GM19099 (cell line): ENCODE measurements around the gene ZNF654.

Source experiments
- POLR2A ChIP-seq: IDR thresholded peaks from 3 replicates; pipeline ENCODE4 v1.6.1; 2011; ENCODE audit warnings: low read depth; ENCODE audit not compliant: insufficient read length; ENCODE audit errors: extremely low read depth

ZNF654 gene

GRCh38 chr3:88058581-88059379 lies at the start of gene ZNF654, which contains the start of gene CGGBP1:
Gene ZNF654, plus strand, starts transcription at chr3:88059255. Its CDS starts 65 bp downstream, at chr3:88059320.
Gene CGGBP1, minus strand, starts transcription at chr3:88059005. Its CDS starts 3,029 bp downstream, at chr3:88055976.
- TF ChIP-seq POLR2A: peak; percentile 83

- TF ChIP-seq POLR2A: no peak
These were observed 48.2 kb upstream of the ZNF654 start for GRCh38 chr3:88010810-88011209.

GRCh38 chr3:88013592-88013991 lies 45.5 kb upstream of the ZNF654 start:
- TF ChIP-seq POLR2A: no peak

DNA sequence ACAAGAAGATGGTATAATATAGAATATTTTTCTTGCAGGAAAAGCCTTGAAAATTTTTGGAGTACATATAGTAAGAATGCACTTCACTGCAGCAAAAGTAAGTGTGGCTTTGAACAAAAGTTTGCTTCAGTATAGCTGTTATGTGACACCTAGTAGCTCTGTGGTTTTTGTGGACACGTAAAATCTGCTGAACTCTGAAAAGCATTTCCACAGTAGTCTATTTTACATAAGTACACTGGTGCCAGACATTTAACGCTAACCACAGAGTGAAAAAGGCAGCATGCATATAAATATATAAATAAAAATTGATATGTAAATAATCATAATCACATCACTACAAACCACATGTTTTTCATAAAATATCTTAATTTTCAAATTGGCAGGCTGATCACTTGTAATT lies 40.0 kb upstream of the ZNF654 start:
- no peak for TF ChIP-seq POLR2A

- no peak for TF ChIP-seq POLR2A
These were observed 34.0 kb upstream of the ZNF654 start for GRCh38 chr3:88025001-88025552.

- no peak for TF ChIP-seq POLR2A
These were observed 30.2 kb upstream of the ZNF654 start for GRCh38 chr3:88028876-88029275.

DNA sequence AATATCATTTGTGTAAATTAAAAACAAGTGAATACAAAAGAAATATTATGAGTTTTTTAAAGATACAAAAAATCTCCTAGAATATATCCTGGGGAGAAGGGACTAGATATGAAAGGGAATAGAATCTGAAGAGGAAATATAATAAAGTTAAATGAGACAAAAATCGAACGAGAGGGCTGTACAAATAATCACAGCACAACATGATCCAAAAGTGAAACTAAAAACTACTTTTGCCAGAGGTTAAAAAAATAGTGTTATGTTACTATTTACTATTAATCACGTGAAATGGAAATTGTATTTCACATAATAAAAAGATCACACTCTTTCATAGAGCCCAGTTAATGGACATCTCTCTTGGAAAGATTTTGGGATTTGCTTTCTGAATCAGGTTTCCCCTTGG lies 28.8 kb upstream of the ZNF654 start:
- no peak for TF ChIP-seq POLR2A

DNA sequence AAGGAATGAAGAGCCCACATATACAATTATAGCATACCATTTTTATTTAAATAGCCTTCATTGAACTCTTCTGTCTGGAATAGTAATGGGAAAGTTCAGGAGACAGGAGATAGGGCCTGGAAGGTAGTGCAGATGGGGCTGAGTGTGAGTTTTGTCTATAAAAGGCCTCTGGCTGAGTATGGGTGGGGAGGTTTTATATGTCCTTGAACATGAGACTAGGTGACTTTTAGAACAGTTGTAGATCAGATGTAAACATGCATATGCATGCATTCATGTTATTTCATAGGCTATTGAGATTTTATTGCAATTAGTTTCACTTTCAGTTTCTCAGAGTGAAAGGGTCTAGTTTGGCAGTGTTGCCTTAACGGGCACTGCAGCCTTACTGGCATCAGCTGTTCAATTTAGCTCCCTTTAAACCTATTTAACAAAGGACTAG lies 27.4 kb upstream of the ZNF654 start:
- peak; percentile 26 for TF ChIP-seq POLR2A

GRCh38 chr3:88032245-88032644 lies 26.8 kb upstream of the ZNF654 start:
- no peak for TF ChIP-seq POLR2A

DNA sequence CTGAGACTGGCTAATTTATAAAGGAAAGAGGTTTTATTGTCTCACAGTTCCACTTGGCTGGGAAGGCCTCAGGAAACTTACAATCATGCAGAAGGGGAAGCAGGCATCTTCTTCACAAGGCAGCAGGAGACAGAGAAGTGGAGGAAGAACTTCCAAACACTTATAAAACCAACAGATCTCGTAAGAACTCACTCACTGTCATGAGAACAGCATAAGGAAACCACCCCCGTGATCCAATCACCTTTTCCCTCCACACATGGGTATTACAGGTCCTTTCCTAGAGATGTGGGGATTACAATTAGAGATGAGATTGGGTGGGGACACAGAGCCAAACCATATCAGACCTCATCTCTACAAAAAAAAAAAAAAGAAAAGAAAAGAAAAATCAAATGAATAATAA lies 26.0 kb upstream of the ZNF654 start:
- no peak for TF ChIP-seq POLR2A

DNA sequence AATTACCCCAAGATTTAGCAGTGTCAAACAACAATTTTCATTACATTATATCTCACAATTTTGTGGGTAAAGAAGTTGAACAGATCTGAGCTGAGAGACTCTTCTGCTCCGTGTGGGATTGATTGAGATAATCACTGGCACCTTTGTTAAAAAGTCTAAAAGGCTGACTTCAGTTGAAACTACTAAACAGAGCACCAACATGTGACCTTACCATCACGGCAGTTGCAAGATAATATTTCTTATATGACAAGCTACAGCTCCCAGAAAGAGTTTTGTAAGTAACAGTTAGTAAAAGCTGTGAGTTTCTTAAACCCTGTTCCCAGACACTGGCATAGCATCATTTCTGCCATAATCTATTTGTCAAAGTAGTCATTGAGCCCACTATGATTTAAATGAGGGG lies 25.2 kb upstream of the ZNF654 start:
- no peak for TF ChIP-seq POLR2A

- no peak for TF ChIP-seq POLR2A
These were observed 24.4 kb upstream of the ZNF654 start for GRCh38 chr3:88034491-88035275.

DNA sequence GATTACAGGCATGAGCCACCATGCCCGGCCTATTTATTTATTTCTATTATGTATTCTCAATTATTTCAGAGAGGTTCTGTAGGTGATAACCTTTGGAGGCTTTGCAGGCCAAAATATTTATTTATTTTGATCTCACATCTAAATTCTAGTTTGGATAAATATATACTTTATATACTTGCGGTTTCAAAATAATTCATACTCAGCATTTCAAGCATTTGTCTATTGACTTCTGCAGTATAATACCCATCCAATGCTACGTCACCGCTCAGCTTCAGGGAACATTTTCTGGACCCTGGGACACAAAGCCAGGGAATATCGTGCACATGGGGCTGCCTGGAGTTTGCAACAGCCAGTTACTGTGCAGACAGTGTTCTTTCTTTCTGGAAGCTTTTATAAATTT lies 22.8 kb upstream of the ZNF654 start:
- no peak for TF ChIP-seq POLR2A

GRCh38 chr3:88038566-88038965 lies 20.5 kb upstream of the ZNF654 start:
- no peak for TF ChIP-seq POLR2A

DNA sequence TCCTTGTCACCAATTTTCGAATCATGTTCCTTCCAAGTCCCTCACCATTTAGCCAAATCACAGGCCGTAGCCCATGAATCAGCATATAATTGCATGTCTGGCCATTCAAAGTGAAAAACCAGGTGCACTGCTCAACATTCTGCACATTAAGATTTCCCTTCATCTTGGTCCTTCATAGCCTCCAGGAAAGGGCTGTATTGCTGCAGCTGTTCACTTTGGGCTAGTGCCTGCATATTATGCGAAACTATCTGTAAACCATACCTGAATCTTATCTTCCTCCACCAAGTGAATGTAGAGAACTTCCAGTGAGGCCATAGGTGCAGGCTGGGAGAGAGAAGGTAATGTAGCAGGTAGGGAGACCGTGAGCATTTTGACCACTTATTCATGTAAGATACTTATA lies 18.5 kb upstream of the ZNF654 start:
- TF ChIP-seq POLR2A: no peak

- TF ChIP-seq POLR2A: no peak
These were observed 18.1 kb upstream of the ZNF654 start for GRCh38 chr3:88041005-88041404.
